Measurements from ENCODE around the gene IL32.

- TF ChIP-seq CTCF (IDR thresholded peaks at IDR 0.05; ENCODE audit: poor library complexity, severe bottlenecking) (no peak), POLR2AphosphoS5 (IDR thresholded peaks at IDR 0.05) (no peak), EP300 (conservative IDR thresholded peaks at IDR 0.05; ENCODE audit: poor library complexity, severe bottlenecking) (no peak), MXI1 (conservative IDR thresholded peaks at IDR 0.05; ENCODE audit: poor library complexity, severe bottlenecking) (no peak), RAD21 (conservative IDR thresholded peaks at IDR 0.05) (no peak), EZH2 (IDR thresholded peaks at IDR 0.05; ENCODE audit: borderline replicate concordance, insufficient read depth, low read length, poor library complexity, severe bottlenecking) (no peak), TAF1 (IDR thresholded peaks at IDR 0.05; ENCODE audit: low read depth) (no peak), SMC3 (conservative IDR thresholded peaks at IDR 0.05; ENCODE audit: poor library complexity) (no peak)
- TF ChIP-seq, protein P1, sequence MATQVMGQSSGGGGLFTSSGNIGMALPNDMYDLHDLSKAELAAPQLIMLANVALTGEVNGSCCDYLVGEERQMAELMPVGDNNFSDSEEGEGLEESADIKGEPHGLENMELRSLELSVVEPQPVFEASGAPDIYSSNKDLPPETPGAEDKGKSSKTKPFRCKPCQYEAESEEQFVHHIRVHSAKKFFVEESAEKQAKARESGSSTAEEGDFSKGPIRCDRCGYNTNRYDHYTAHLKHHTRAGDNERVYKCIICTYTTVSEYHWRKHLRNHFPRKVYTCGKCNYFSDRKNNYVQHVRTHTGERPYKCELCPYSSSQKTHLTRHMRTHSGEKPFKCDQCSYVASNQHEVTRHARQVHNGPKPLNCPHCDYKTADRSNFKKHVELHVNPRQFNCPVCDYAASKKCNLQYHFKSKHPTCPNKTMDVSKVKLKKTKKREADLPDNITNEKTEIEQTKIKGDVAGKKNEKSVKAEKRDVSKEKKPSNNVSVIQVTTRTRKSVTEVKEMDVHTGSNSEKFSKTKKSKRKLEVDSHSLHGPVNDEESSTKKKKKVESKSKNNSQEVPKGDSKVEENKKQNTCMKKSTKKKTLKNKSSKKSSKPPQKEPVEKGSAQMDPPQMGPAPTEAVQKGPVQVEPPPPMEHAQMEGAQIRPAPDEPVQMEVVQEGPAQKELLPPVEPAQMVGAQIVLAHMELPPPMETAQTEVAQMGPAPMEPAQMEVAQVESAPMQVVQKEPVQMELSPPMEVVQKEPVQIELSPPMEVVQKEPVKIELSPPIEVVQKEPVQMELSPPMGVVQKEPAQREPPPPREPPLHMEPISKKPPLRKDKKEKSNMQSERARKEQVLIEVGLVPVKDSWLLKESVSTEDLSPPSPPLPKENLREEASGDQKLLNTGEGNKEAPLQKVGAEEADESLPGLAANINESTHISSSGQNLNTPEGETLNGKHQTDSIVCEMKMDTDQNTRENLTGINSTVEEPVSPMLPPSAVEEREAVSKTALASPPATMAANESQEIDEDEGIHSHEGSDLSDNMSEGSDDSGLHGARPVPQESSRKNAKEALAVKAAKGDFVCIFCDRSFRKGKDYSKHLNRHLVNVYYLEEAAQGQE (IDR thresholded peaks at IDR 0.05; ENCODE audit: borderline replicate concordance): no peak
Measured at GRCh38 chr16:3080024-3080423, 14.6 kb downstream of the IL32 start.
